ENCODE results near the gene GRM1. TPM values are rescaled to one million over a fixed set of nuclear protein-coding genes. Genes with fewer than 3 reads are reported as not detected.

GRM1 gene
- total RNA-seq, 1 donor from 2014 or later = 0.05 TPM

GRCh38 chr6:146367061-146367460 is 338.2 kb downstream of the GRM1 start:
- H3K9me3 ChIP-seq (ENCODE audit: insufficient read depth, low read depth, low read length) = no peaks in the 10 kb centered on the region
- no peak overlapping the region for H3K4me3 Mint-ChIP-seq (ENCODE audit: unreplicated experiment)
- FAIRE-seq = no peak
- H3K4me2 ChIP-seq (ENCODE audit: low read length) = no peak overlapping the region
- H4K20me1 ChIP-seq (ENCODE audit: insufficient read depth, low read length) = no peaks in the 10 kb centered on the region
- TF ChIP-seq EZH2 (IDR thresholded peaks at IDR 0.05; ENCODE audit: insufficient read depth, low read length) (no peak), CTCF (IDR thresholded peaks at IDR 0.05; ENCODE audit: insufficient read depth, low read depth, low read length) (no peak)
- H3K9me3 Mint-ChIP-seq (ENCODE audit: unreplicated experiment) = no peaks in the 10 kb centered on the region
- H3K4me3 ChIP-seq (ENCODE audit: insufficient read depth, low read depth, low read length) = no peak overlapping the region
- no peaks in the 10 kb centered on the region for H3K4me1 ChIP-seq (ENCODE audit: insufficient read depth, low read length)
- peaks cover 3% of the 10 kb centered on the region for H3K27me3 Mint-ChIP-seq (ENCODE audit: low read depth, unreplicated experiment)
- DNase-seq (ENCODE audit: low read depth) = no peak
- no peaks in the 10 kb centered on the region for H3K27me3 ChIP-seq (ENCODE audit: insufficient read depth, low read length)
- H3K4me1 Mint-ChIP-seq (ENCODE audit: low read depth, unreplicated experiment) = no peaks in the 10 kb centered on the region
- no peak overlapping the region for H3K9ac ChIP-seq (ENCODE audit: low read length)
- no peak overlapping the region for H3K27ac ChIP-seq (ENCODE audit: low read depth, low read length)
- no peaks in the 10 kb centered on the region for H3K36me3 Mint-ChIP-seq (ENCODE audit: low read depth, unreplicated experiment)
- H3K36me3 ChIP-seq (ENCODE audit: insufficient read depth, low read length) = no peaks in the 10 kb centered on the region
- H2AFZ ChIP-seq (ENCODE audit: low read depth, low read length) = no peak overlapping the region
- H3K79me2 ChIP-seq (ENCODE audit: insufficient read depth, low read length) = no peaks in the 10 kb centered on the region
- no peak overlapping the region for H3K27ac Mint-ChIP-seq (ENCODE audit: unreplicated experiment)

- no peak overlapping the region for H3K27ac Mint-ChIP-seq (ENCODE audit: unreplicated experiment)
- peaks cover 1% of the 10 kb centered on the region for H3K9me3 Mint-ChIP-seq (ENCODE audit: unreplicated experiment)
Measured at GRCh38 chr6:146369866-146370265, 341.0 kb downstream of the GRM1 start.

More at GRCh38 chr6:146369866-146370265, 341.0 kb downstream of the GRM1 start:
- Histone ChIP-seq H3K27me3 (ENCODE audit: insufficient read depth, low read length) (no peaks in the 10 kb centered on the region), H3K27ac (ENCODE audit: low read depth, low read length) (no peak overlapping the region), H3K36me3 (ENCODE audit: insufficient read depth, low read length) (no peaks in the 10 kb centered on the region), H3K4me1 (ENCODE audit: insufficient read depth, low read length) (no peaks in the 10 kb centered on the region), H2AFZ (ENCODE audit: low read depth, low read length) (no peak overlapping the region), H3K9me3 (ENCODE audit: insufficient read depth, low read depth, low read length) (no peaks in the 10 kb centered on the region), H3K4me2 (ENCODE audit: low read length) (no peak overlapping the region), H3K9ac (ENCODE audit: low read length) (no peak overlapping the region), H3K79me2 (ENCODE audit: insufficient read depth, low read length) (no peaks in the 10 kb centered on the region), H4K20me1 (ENCODE audit: insufficient read depth, low read length) (no peaks in the 10 kb centered on the region), H3K4me3 (ENCODE audit: insufficient read depth, low read depth, low read length) (no peak overlapping the region)
- Mint-ChIP-seq H3K4me1 (ENCODE audit: low read depth, unreplicated experiment) (no peaks in the 10 kb centered on the region), H3K27me3 (ENCODE audit: low read depth, unreplicated experiment) (peaks cover 3% of the 10 kb centered on the region), H3K4me3 (ENCODE audit: unreplicated experiment) (no peak overlapping the region), H3K36me3 (ENCODE audit: low read depth, unreplicated experiment) (no peaks in the 10 kb centered on the region)
- TF ChIP-seq CTCF (IDR thresholded peaks at IDR 0.05; ENCODE audit: insufficient read depth, low read depth, low read length) (no peak), EZH2 (IDR thresholded peaks at IDR 0.05; ENCODE audit: insufficient read depth, low read length) (no peak)
- FAIRE-seq (no peak), DNase-seq (ENCODE audit: low read depth) (no peak)

Measured in astrocyte (in vitro differentiated cells and primary cell).